ENCODE data around the gene TTC27. TPM values are rescaled to one million over a fixed set of nuclear protein-coding genes. Genes with fewer than 3 reads are reported as not detected.
"Not testable (repeated sequence)": the region's sequence is repeated elsewhere in the genome, so short reads cannot be mapped to it uniquely, and the experiment has no call there.

TTC27 gene
- total RNA-seq, 4 donors from 2014 or later = 10.7 to 14.3 (median 12.4) TPM

GRCh38 chr2:32752952-32753351, 125.1 kb downstream of the TTC27 start:
- H3K4me3 ChIP-seq = no peak overlapping the region
- H3K27ac ChIP-seq = no peak overlapping the region
- in situ Hi-C loops (cut with MboI; ENCODE audit: low sequenced_read_pairs in 4 of 4) (loop anchor here in 1 of 4 donors (25.0 kb wide), 1 partner anchor 834 kb away; the partner anchor contains the start of gene FAM98A), intact Hi-C loops (cut with DNase I; ENCODE audit: low total_unique reads) (no loop called here)
- H3K4me1 ChIP-seq = no peaks in the 10 kb centered on the region
- H3K36me3 ChIP-seq = no peaks in the 10 kb centered on the region
- H3K9me3 ChIP-seq = no peaks in the 10 kb centered on the region
- DNase-seq (no peak), ATAC-seq (no peak)
- H3K27me3 ChIP-seq = no peaks in the 10 kb centered on the region
- no peak for TF ChIP-seq CTCF (IDR thresholded peaks at IDR 0.05 in 4 of 5, conservative IDR thresholded peaks at IDR 0.05 in 1 of 5)
- no peak for TF ChIP-seq POLR2A (IDR thresholded peaks at IDR 0.05)

GRCh38 chr2:32754676-32755075, 126.8 kb downstream of the TTC27 start:
- in situ Hi-C loops (cut with MboI; ENCODE audit: low sequenced_read_pairs in 4 of 4) = loop anchor here in 1 of 4 donors (25.0 kb wide), 1 partner anchor 833 kb away; the partner anchor contains the start of gene FAM98A
- H3K27ac ChIP-seq; H3K4me1 ChIP-seq; H3K27me3 ChIP-seq; ATAC-seq; intact Hi-C loops (cut with DNase I; ENCODE audit: low total_unique reads); DNase-seq; H3K36me3 ChIP-seq; H3K9me3 ChIP-seq; H3K4me3 ChIP-seq: not testable (repeated sequence)

- H3K36me3 ChIP-seq = peaks cover 0 to 11% of the 10 kb centered on the region in 2 donors
- in situ Hi-C loops (cut with MboI; ENCODE audit: low sequenced_read_pairs in 4 of 4) (loop anchor here in 1 of 4 donors (25.0 kb wide), 1 partner anchor 832 kb away; the partner anchor contains the start of gene FAM98A), intact Hi-C loops (cut with DNase I; ENCODE audit: low total_unique reads) (no loop called here)
- no peaks in the 10 kb centered on the region for H3K27me3 ChIP-seq
- DNase-seq (no peak), ATAC-seq (no peak)
- no peak for TF ChIP-seq POLR2A (IDR thresholded peaks at IDR 0.05)
- TF ChIP-seq CTCF (IDR thresholded peaks at IDR 0.05 in 4 of 5, conservative IDR thresholded peaks at IDR 0.05 in 1 of 5) = no peak
- no peaks in the 10 kb centered on the region for H3K4me1 ChIP-seq
- no peak overlapping the region for H3K4me3 ChIP-seq
- H3K27ac ChIP-seq = no peak overlapping the region
- H3K9me3 ChIP-seq = no peaks in the 10 kb centered on the region
These were observed 127.8 kb downstream of the TTC27 start for GRCh38 chr2:32755666-32756065.

- no peaks in the 10 kb centered on the region for H3K9me3 ChIP-seq
- TF ChIP-seq POLR2A (IDR thresholded peaks at IDR 0.05) = no peak
- no peak for TF ChIP-seq CTCF (IDR thresholded peaks at IDR 0.05 in 4 of 5, conservative IDR thresholded peaks at IDR 0.05 in 1 of 5)
- H3K27ac ChIP-seq = no peak overlapping the region
- peaks cover 0 to 11% of the 10 kb centered on the region in 2 donors for H3K36me3 ChIP-seq
- in situ Hi-C loops (cut with MboI; ENCODE audit: low sequenced_read_pairs in 4 of 4) = loop anchor here in 1 of 4 donors (25.0 kb wide), 1 partner anchor 831 kb away; the partner anchor contains the start of gene FAM98A
- no peak for ATAC-seq
- no peak for DNase-seq
- intact Hi-C loops (cut with DNase I; ENCODE audit: low total_unique reads) = no loop called here
- H3K4me1 ChIP-seq = no peaks in the 10 kb centered on the region
- no peak overlapping the region for H3K4me3 ChIP-seq
- no peaks in the 10 kb centered on the region for H3K27me3 ChIP-seq
These were observed 128.4 kb downstream of the TTC27 start for GRCh38 chr2:32756074-32756727.

GRCh38 chr2:32758232-32758631, 130.4 kb downstream of the TTC27 start:
- intact Hi-C loops (cut with DNase I; ENCODE audit: low total_unique reads) (no loop called here), in situ Hi-C loops (cut with MboI; ENCODE audit: low sequenced_read_pairs in 4 of 4) (loop anchor here in 1 of 4 donors (25.0 kb wide), 1 partner anchor 829 kb away; the partner anchor contains the start of gene FAM98A)
- DNase-seq (no peak), ATAC-seq (no peak)
- no peak for TF ChIP-seq CTCF (IDR thresholded peaks at IDR 0.05 in 4 of 5, conservative IDR thresholded peaks at IDR 0.05 in 1 of 5)
- no peak for TF ChIP-seq POLR2A (IDR thresholded peaks at IDR 0.05)
- Histone ChIP-seq H3K9me3 (no peaks in the 10 kb centered on the region), H3K27ac (no peak overlapping the region), H3K4me1 (no peaks in the 10 kb centered on the region), H3K4me3 (no peak overlapping the region), H3K36me3 (peaks cover 0 to 11% of the 10 kb centered on the region in 2 donors), H3K27me3 (no peaks in the 10 kb centered on the region)

Data from gastrocnemius medialis (tissue), 4 donors.